Neuronal stem cell (in vitro differentiated cells): ENCODE measurements around the gene KIF12.

Experiments used
- DNase-seq: peaks from one replicate; pipeline ENCODE4 v3.0.0-alpha.2; 2013; ENCODE audit warnings: low spot score
- H2AFZ ChIP-seq: one replicate; pipeline ENCODE4 v1.6.1; 2013; ENCODE audit warnings: mild to moderate bottlenecking, low read length, inconsistent platforms
- H2AK5ac ChIP-seq: 2 replicates; pipeline ENCODE4 v1.6.1; 2013; ENCODE audit warnings: low read depth, mild to moderate bottlenecking, inconsistent platforms, low read length, moderate library complexity, mixed read lengths
- H2BK120ac ChIP-seq: 2 replicates; pipeline ENCODE4 v1.6.1; 2013; ENCODE audit warnings: low read depth, mild to moderate bottlenecking, inconsistent platforms, low read length, moderate library complexity, mixed read lengths
- H2BK12ac ChIP-seq: one replicate; pipeline ENCODE4 v1.6.1; 2013; ENCODE audit warnings: low read length, inconsistent platforms
- H2BK15ac ChIP-seq: 2 replicates; pipeline ENCODE4 v1.6.1; 2013; ENCODE audit warnings: mild to moderate bottlenecking, low read length, inconsistent platforms, mixed read lengths
- H2BK5ac ChIP-seq: one replicate; pipeline ENCODE4 v1.6.1; 2013; ENCODE audit warnings: inconsistent platforms, mild to moderate bottlenecking, low read length, moderate library complexity
- H3K14ac ChIP-seq: one replicate; pipeline ENCODE4 v1.6.1; 2013; ENCODE audit warnings: low read length, inconsistent platforms
- H3K18ac ChIP-seq: 2 replicates; pipeline ENCODE4 v1.6.1; 2013; ENCODE audit warnings: low read length, inconsistent platforms
- H3K23ac ChIP-seq: 2 replicates; pipeline ENCODE4 v1.6.1; 2013; ENCODE audit warnings: low read depth, mild to moderate bottlenecking, mixed read lengths, low read length, inconsistent platforms; ENCODE audit not compliant: poor library complexity
- H3K27ac ChIP-seq: replicated peaks from 3 replicates; pipeline ENCODE4 v1.5.1; 2013; ENCODE audit warnings: low read length, inconsistent platforms
- H3K27me3 ChIP-seq, 3 experiments: 2 replicates each; pipeline ENCODE4 v1.6.1; 2013; ENCODE audit warnings: low read length in 3 of 3, mild to moderate bottlenecking in 2 of 3, inconsistent platforms in 1 of 3, low read depth in 1 of 3, mixed read lengths in 1 of 3, moderate library complexity in 1 of 3; ENCODE audit not compliant: control insufficient read depth in 3 of 3, insufficient read depth in 3 of 3
- H3K36me3 ChIP-seq, 2 donors: replicated peaks in 1 of 2; 2 replicates each; pipeline ENCODE4 v1.6.1; 2013; ENCODE audit warnings: low read length in 2 of 2; ENCODE audit not compliant: control insufficient read depth in 2 of 2, insufficient read depth in 2 of 2
- H3K4ac ChIP-seq: 2 replicates; pipeline ENCODE4 v1.6.1; 2013; ENCODE audit warnings: inconsistent platforms, mild to moderate bottlenecking, low read length, moderate library complexity
- H3K4me1 ChIP-seq, 2 donors: 1 replicate in 1 of 2; 2 replicates in 1 of 2; pipeline ENCODE4 v1.6.1; 2013; ENCODE audit warnings: low read length in 2 of 2, low read depth in 1 of 2; ENCODE audit not compliant: control insufficient read depth in 2 of 2, insufficient read depth in 1 of 2
- H3K4me2 ChIP-seq: one replicate; pipeline ENCODE4 v1.6.1; 2013; ENCODE audit warnings: mild to moderate bottlenecking, low read length, inconsistent platforms; ENCODE audit not compliant: insufficient read depth, poor library complexity, severe bottlenecking
- H3K4me3 ChIP-seq, 2 donors: 2 replicates each; pipeline ENCODE4 v1.5.1; 2013; ENCODE audit warnings: low read length in 2 of 2, mild to moderate bottlenecking in 2 of 2, inconsistent platforms in 1 of 2, moderate library complexity in 1 of 2
- H3K79me1 ChIP-seq: one replicate; pipeline ENCODE4 v1.6.1; 2013; ENCODE audit warnings: low read depth, mild to moderate bottlenecking, inconsistent platforms, low read length, moderate library complexity
- H3K9ac ChIP-seq: one replicate; pipeline ENCODE4 v1.6.1; 2013; ENCODE audit warnings: mild to moderate bottlenecking, low read depth, low read length, inconsistent platforms; ENCODE audit not compliant: poor library complexity
- H3K9me3 ChIP-seq, 2 donors: replicated peaks in 1 of 2; 2 replicates each; pipeline versions ENCODE3 to v1.6.1; 2013; ENCODE audit warnings: low read length in 2 of 2, mild to moderate bottlenecking in 2 of 2, inconsistent platforms in 1 of 2, low read depth in 1 of 2, mixed read lengths in 1 of 2, moderate library complexity in 1 of 2; ENCODE audit not compliant: control insufficient read depth in 2 of 2, insufficient read depth in 1 of 2
- H4K8ac ChIP-seq: one replicate; pipeline ENCODE4 v1.6.1; 2013; ENCODE audit warnings: low read depth, mild to moderate bottlenecking, inconsistent platforms, low read length, moderate library complexity
- H4K91ac ChIP-seq: one replicate; pipeline ENCODE4 v1.6.1; 2013; ENCODE audit warnings: low read length, low read depth, mild to moderate bottlenecking, inconsistent platforms; ENCODE audit not compliant: poor library complexity
- WGBS, 2 donors: extraction: QIAGEN DNeasy Blood & Tissue Kit; methylation state at CpG; one replicate each; pipeline ENCODE4 v1.1.7; 2013; ENCODE audit warnings: missing lambda C conversion rate in 2 of 2, mixed read lengths in 1 of 2; ENCODE audit not compliant: insufficient read length in 2 of 2, insufficient replicate concordance in 1 of 2; ENCODE audit errors: extremely low coverage in 2 of 2; 5-methylcytosine and 5-hydroxymethylcytosine counted together

KIF12 gene

GRCh38 chr9:114086009-114086408 is 13.1 kb downstream of the KIF12 start:
- H3K18ac ChIP-seq = no peak overlapping the region
- no peak for DNase-seq

GRCh38 chr9:114085387-114085789 is 13.7 kb downstream of the KIF12 start:
- Histone ChIP-seq H3K4me2 (no peak overlapping the region), H3K27me3 (peaks cover 0 to 36% (median 0%) of the 10 kb centered on the region in 3 experiments), H3K9ac (no peak overlapping the region), H3K9me3 (no peaks in the 10 kb centered on the region), H3K36me3 (no peaks in the 10 kb centered on the region), H2BK15ac (no peak overlapping the region), H3K18ac (no peak overlapping the region), H4K8ac (no peak overlapping the region), H3K27ac (no peak overlapping the region), H3K23ac (no peak overlapping the region), H2AFZ (no peak overlapping the region), H2BK12ac (no peak overlapping the region), H3K4ac (no peak overlapping the region), H3K4me1 (peaks cover 0 to 2% of the 10 kb centered on the region in 2 donors), H3K79me1 (no peaks in the 10 kb centered on the region), H2BK120ac (no peak overlapping the region), H4K91ac (no peak overlapping the region), H2AK5ac (peak overlapping the region; percentile 30), H3K4me3 (no peak overlapping the region), H2BK5ac (no peak overlapping the region), H3K14ac (no peak overlapping the region)
- WGBS, 2 donors = no CpG with 5 or more reads among the region's 9 CpGs
- DNase-seq = no peak

More at GRCh38 chr9:114086009-114086408, 13.1 kb downstream of the KIF12 start:
- H4K91ac ChIP-seq = no peak overlapping the region
- H3K27me3 ChIP-seq = peaks cover 0 to 36% (median 0%) of the 10 kb centered on the region in 3 experiments
- no peak overlapping the region for H2AFZ ChIP-seq
- no peak overlapping the region for H2BK12ac ChIP-seq
- H3K36me3 ChIP-seq = no peaks in the 10 kb centered on the region
- no peaks in the 10 kb centered on the region for H3K79me1 ChIP-seq
- no peak overlapping the region for H3K27ac ChIP-seq
- H3K4me3 ChIP-seq = no peak overlapping the region
- H3K23ac ChIP-seq = no peak overlapping the region
- H4K8ac ChIP-seq = no peak overlapping the region
- peaks cover 0 to 2% of the 10 kb centered on the region in 2 donors for H3K4me1 ChIP-seq
- no peak overlapping the region for H2BK15ac ChIP-seq
- no peak overlapping the region for H3K9ac ChIP-seq
- H3K4me2 ChIP-seq = no peak overlapping the region
- H2BK120ac ChIP-seq = no peak overlapping the region
- H2BK5ac ChIP-seq = no peak overlapping the region
- H3K9me3 ChIP-seq = no peaks in the 10 kb centered on the region
- no peak overlapping the region for H3K4ac ChIP-seq
- no CpG with 5 or more reads among the region's 6 CpGs for WGBS, 2 donors
- no peak overlapping the region for H2AK5ac ChIP-seq
- no peak overlapping the region for H3K14ac ChIP-seq

DNA sequence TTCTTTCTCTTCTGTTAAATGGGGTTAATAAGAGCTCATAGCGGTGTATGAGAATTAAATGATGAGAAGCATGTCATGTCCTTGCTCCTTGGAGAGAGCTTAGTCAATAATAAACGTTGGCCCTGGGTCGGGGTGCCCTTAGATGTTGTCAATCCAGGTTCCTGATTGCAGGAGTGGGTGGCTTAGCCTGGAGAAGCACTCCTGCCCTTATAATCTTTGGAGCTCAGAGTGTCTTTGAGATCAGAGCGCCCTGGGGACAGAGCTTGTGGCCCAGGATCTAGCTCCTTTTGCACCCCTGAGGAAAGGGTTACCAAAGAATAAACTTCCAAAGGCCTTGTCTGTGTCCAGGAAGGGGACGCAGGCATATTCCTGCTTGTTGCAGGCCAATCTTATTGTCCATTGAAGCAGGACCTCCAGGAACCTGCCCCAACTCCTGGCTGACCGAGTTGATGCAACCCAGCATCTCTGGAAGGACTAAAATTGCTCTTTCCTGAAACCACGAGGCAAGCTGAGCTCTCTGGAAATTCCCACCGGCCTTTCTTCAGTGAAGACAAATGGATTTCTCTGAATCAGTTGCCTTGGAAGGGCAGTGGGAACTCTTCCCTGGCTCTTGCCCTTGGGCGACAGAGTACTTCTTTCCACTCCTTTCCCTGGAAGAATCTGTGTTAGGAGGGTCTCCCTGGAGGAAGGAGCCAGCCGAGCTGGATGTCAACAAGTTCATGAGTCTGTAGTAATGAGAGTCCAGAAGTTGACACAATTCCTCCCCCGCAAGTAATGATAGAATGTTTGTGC is 14.6 kb downstream of the KIF12 start:
- Histone ChIP-seq H4K91ac (no peak overlapping the region), H2BK120ac (no peak overlapping the region), H3K4me3 (no peak overlapping the region), H2BK12ac (no peak overlapping the region), H2AFZ (no peak overlapping the region), H3K27ac (no peak overlapping the region), H3K4me1 (peaks cover 0 to 2% of the 10 kb centered on the region in 2 donors), H3K23ac (no peak overlapping the region), H2BK15ac (no peak overlapping the region), H2AK5ac (no peak overlapping the region), H3K79me1 (no peaks in the 10 kb centered on the region), H3K9me3 (no peaks in the 10 kb centered on the region), H3K18ac (no peak overlapping the region), H3K14ac (no peak overlapping the region), H3K36me3 (no peaks in the 10 kb centered on the region), H3K4me2 (no peak overlapping the region), H3K4ac (no peak overlapping the region), H4K8ac (no peak overlapping the region), H3K9ac (no peak overlapping the region), H2BK5ac (no peak overlapping the region), H3K27me3 (peaks cover 0 to 36% (median 0%) of the 10 kb centered on the region in 3 experiments)
- no CpG with 5 or more reads among the region's 11 CpGs for WGBS, 2 donors
- DNase-seq = no peak

- Histone ChIP-seq H4K8ac (no peak overlapping the region), H2BK15ac (no peak overlapping the region), H3K14ac (no peak overlapping the region), H2BK12ac (no peak overlapping the region), H2AK5ac (no peak overlapping the region), H3K4ac (no peak overlapping the region), H2BK120ac (no peak overlapping the region), H3K9ac (no peak overlapping the region), H3K23ac (no peak overlapping the region), H3K27ac (no peak overlapping the region), H3K9me3 (no peaks in the 10 kb centered on the region), H3K4me1 (peaks cover 0 to 2% of the 10 kb centered on the region in 2 donors), H4K91ac (no peak overlapping the region), H3K4me3 (no peak overlapping the region), H2BK5ac (no peak overlapping the region), H3K36me3 (no peaks in the 10 kb centered on the region), H3K18ac (no peak overlapping the region), H3K79me1 (no peaks in the 10 kb centered on the region), H3K27me3 (peaks cover 0 to 36% (median 0%) of the 10 kb centered on the region in 3 experiments), H2AFZ (no peak overlapping the region), H3K4me2 (no peak overlapping the region)
- no CpG with 5 or more reads among the region's 6 CpGs for WGBS, 2 donors
- no peak for DNase-seq
Observed at GRCh38 chr9:114083666-114084065, 15.4 kb downstream of the KIF12 start.
